Stromal cell of bone marrow (primary cell): ENCODE results near the gene PARP3.
A peak's percentile ranks its signal among the peaks of the same experiment; 100 is the strongest.

Source experiments
- DNase-seq: peaks from one replicate; pipeline ENCODE4 v3.0.0-alpha.2; 2012; ENCODE audit warnings: low read depth

Gene PARP3

DNA sequence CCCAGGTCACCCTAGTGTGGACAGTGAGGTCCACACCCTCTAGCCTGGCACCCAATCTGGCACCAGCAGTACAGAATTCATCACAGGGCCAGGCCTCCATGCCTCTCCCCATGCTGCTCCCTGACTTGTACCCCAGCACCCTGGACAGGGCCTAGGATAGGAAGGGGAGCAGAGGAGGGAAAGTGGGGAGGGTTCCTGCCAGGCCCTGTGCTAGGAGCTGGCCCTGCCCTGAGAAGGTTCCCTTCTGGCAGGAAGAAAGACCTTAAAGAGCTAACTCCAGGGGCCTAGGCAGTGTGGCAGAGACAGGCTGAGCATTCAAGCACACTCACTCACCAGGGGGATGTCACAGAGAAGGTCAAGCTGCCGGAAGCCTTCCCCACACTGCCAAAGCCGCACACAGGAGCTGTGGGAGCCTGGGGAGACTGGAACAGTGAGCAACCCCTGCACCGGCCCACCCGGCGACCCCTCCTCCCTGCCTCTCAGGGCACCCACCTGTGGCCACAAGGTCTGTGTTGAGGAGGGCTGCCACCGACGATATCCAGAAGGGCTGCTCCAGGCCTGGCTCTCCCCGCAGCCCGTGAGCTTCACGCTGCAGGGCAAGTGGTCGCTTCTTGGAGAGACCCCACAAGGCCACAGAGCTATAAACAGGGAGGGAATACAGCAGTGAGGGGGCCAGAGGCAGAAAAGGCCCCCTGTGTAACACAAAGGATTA is 7.9 kb upstream of the PARP3 start:
- DNase-seq, result no peak

- no peak for DNase-seq
Observed at GRCh38 chr3:51934991-51935885, 6.9 kb upstream of the PARP3 start.

- no peak for DNase-seq
Observed at GRCh38 chr3:51935886-51936755, 6.0 kb upstream of the PARP3 start.

- DNase-seq, result peak; percentile 3
Observed at GRCh38 chr3:51937014-51937413, 5.1 kb upstream of the PARP3 start.

DNA sequence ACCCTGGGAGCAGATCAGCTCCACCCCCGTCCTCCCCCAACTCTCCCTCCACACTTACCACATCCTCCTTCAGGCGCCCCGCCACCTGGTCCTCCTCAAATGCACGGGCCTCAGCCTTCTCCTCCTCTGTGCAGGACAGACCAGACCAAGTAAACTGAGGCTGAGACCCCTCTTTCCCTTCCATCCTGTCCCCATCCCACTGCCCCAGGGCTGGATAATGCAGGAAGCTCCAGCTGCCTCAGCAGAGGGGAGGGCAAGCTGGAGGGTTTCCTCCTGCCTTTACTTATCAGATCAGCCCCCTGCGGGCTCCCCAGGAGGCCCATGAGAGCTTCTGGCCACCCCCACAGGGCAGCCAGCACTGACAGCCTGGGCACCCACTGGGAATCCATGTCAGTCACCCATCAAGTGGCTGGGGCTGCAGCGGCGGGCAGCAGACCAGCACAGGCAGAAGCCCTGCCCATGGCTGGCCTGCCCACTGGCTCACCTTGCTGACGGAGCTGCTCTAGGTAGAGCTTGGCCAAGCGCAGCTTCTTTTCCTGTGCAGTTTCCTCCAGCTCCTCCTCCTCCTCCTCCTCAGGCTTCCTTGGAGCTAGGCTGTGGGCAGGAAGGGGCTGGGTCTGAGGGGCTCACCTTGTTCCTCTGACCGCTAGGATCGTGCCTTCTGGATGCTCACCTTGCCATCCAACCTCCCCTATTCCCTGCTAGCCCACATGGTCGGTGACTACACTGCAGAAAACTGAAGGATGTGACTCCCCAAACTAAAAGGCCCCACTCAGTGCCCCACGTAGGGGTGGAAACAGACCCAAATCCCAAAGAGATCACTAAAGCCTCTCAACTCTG is 4.3 kb upstream of the PARP3 start:
- no peak for DNase-seq

DNA sequence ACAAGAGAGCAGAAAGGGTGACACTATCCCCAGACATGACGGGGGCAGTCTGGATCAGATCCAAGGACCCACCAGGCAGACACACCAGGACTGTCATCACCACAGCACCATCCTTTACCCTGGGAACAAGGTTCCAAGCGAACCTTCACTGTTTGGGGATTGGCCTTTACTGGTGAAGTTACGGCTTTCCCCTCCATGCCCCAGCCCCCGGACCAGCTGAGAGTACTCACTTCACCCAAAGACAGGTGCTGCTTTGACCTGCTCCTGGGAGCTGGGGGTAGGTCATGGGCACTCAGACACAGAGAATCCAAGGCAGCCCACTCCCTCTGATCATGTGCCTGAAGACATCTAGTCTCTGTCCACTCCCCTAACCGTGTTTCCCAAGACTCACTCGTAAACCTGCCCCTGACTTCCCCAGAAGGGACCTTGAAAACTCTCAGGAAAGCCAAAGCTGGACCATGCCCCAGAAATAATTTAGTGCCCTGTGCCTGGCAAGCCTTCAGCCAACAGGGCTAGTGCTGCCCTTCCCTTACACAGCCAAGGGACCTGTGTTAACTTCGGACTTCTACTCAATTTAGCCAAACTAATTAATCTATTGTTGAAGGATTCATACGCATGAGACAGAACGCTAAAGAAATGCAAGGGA is 3.3 kb upstream of the PARP3 start:
- DNase-seq, result no peak

GRCh38 chr3:51940648-51941462 is 1.3 kb upstream of the PARP3 start:
- peak; percentile 4 for DNase-seq

DNA sequence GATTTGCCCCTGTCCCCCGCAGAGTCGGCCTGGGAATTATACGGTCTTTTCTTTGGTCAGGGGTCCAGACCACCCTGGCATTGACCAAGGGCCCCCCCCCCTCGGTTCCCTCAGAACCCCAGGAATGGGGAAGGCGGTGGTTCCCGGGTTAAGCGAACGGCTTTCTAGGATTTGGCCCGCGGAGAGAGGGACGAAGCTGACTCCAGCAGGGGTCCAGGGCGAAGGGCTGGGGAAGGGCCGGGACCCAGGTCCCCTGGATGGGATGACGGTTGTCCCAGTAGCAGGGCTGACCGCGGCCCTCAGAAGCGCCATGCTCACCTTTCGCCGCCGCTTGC is 733 bp upstream of the PARP3 start:
- no peak for DNase-seq

DNA sequence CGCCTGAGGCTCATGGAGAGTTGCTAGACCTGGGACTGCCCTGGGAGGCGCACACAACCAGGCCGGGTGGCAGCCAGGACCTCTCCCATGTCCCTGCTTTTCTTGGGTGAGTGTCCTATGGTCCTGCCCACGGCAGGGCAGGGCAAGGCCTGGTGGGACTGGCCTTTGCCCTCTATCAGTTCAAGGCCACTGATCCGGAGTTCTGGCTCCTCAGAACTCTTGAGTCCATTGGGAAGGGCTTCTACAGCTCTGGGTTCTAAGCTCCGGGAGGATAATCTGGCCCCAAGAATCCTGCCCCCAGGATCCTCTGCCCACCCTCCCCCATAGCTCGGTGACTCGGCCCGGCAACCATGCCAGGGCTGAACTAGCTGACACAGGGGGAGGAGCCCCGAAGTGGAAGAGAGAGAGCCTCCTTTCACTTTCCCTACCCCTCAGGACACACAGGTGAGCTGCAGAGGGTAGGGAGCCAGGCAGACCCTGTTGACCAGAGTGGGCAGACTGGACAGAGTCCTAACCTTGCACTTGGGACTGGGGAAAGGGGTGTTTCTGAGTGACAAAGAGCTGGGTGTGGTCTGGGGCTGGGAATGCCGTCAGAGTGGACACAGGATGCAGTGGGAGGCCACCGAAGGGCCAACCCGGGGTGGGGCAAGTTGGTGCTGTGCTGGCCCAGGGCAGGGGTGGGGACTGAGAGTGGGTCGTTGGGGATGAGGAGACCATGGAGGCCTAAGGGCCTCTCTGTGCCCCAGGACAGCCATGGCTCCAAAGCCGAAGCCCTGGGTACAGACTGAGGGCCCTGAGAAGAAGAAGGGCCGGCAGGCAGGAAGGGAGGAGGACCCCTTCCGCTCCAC is 664 bp downstream of the PARP3 start:
- DNase-seq, result peak; percentile 58

GRCh38 chr3:51943451-51944391 is 1.6 kb downstream of the PARP3 start:
- no peak for DNase-seq

DNA sequence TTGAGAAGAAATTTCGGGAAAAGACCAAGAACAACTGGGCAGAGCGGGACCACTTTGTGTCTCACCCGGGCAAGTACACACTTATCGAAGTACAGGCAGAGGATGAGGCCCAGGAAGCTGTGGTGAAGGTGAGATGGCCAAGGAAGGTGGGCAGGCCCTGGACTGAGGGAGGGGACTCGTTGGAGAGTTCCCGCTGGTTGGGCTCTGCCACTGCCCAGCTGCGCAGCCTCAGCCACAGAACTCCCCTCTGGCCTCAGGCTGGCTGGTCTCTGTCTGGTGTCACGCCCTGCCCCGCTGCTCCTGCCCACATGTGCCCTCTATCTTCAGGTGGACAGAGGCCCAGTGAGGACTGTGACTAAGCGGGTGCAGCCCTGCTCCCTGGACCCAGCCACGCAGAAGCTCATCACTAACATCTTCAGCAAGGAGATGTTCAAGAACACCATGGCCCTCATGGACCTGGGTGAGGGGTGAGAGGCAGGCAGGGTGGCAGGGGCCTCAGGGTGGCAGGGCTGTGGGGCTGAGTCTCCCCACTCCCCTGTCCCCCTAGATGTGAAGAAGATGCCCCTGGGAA is 2.4 kb downstream of the PARP3 start:
- no peak for DNase-seq

DNA sequence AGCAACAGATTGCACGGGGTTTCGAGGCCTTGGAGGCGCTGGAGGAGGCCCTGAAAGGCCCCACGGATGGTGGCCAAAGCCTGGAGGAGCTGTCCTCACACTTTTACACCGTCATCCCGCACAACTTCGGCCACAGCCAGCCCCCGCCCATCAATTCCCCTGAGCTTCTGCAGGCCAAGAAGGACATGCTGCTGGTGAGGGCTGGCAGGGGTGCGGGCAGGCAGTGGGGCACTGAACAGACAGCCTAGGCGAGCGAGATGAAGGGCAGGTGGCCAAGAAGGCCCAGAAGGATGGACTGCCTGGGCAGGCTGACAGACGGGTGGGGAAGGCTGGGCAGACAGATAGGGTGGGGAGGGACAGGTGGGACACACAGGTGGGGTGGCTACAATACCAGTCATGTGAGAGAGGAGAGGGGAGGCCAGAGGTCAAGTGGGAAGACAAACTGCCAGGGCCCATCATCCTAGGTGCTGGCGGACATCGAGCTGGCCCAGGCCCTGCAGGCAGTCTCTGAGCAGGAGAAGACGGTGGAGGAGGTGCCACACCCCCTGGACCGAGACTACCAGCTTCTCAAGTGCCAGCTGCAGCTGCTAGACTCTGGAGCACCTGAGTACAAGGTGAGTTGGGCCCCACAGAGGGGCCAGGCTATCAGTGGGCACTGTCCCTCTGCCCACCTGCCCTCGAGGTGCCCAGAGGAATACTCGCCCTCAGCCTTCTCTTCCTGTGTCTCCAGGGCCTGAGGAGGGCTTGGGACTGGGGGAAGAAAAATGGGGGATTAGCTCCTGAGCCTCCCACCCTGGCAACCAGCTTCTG is 3.1 kb downstream of the PARP3 start:
- DNase-seq, result no peak

DNA sequence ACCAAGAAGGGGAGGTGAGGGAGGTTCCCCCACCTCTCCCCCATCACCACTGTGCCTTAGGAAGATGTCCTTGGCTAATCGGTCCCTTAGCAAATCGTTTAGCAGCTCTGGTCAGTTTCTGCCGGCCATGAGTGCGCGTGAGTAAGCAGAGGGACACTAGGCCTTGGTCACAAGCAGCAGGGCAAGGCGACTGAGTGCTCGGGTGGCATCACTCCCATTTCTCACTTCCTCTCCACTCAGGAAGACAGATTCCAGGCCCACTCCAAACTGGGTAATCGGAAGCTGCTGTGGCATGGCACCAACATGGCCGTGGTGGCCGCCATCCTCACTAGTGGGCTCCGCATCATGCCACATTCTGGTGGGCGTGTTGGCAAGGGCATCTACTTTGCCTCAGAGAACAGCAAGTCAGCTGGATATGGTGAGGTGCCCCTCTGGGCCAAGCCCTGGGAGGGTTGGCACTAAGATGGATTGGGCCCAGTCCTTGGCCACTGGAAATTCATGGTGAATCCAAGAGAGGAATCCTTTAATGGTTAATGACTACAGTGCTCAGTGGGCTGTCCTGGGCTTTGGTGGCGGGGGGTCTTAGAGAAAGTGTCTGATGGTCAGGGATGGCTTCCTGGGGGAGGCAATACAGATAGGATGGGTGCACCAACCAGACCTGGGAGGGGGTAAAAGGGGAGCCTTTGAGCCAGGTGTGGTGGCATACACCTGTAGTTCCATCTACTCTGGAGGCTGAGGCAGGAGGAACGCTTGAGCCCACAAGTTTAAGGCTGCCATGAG is 4.0 kb downstream of the PARP3 start:
- DNase-seq, result no peak

DNA sequence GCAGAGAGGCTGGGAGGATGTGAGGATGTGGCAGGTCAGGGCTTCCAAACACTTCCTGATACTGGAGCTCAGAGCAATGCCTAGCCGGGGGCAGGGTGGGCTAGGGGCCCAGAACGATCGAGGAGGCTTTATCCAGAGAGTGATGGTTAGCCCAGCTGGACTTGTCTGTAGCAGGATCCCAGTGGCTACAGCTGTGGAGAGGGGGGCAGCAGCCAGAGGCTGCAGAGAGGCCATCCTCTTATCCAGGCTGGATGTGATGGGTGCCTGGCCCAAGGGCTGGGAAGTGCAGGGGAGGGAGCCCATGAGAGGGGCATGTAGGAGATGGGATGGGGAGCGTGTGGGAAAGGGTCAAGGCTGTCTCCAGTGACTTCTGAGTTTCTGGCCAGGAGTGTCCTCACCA is 4.6 kb downstream of the PARP3 start:
- DNase-seq, result no peak

DNA sequence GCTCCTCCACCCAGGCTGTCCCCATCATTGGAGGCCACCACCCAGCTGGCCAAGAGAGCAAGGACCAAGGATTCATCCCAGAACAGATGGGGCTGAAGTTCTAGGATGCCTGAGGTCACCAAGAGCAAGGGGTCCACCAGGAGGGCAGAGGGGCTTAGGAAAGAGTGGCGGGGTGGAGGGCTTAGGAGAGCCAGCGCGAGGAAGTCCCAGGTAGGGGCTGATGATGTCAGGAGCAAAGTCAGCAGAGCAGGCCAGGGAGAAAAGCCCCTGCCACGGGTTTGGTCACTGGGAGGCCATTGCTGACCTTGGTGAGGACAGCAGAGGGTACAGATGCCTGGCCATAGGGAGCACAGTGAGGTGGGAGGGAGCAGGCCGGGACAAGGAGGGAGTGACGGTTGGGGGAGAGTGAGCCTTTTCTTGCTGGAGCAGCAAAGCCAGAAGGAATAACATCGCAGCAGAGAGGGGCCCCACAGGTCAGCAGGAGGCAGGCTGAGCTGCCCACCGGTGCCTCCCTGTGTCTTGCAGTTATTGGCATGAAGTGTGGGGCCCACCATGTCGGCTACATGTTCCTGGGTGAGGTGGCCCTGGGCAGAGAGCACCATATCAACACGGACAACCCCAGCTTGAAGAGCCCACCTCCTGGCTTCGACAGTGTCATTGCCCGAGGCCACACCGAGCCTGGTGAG is 5.2 kb downstream of the PARP3 start:
- DNase-seq, result no peak
